Smooth muscle cell (in vitro differentiated cells): ENCODE measurements around the gene MAP3K4. TPM values are rescaled to one million over a fixed set of nuclear protein-coding genes. Genes with fewer than 3 reads are reported as not detected.

Experiments used
- DNase-seq: peaks from one replicate; lab custom pipeline; 2025; ENCODE audit not compliant: unreplicated experiment; lab: John Stamatoyannopoulos, UW
- H2AFZ ChIP-seq: fragments of 200-600 bp; sonication (generic); 2 replicates; pipeline ENCODE4 v1.6.0; 2016; ENCODE audit warnings: antibody characterized with exemption, low read depth, mild to moderate bottlenecking
- H3F3A ChIP-seq: fragments of 200-600 bp; sonication (generic); 2 replicates; pipeline ENCODE4 v1.6.0; 2017; ENCODE audit warnings: antibody characterized with exemption, low read depth
- H3K27ac ChIP-seq: fragments of 200-600 bp; sonication (generic); 2 replicates; pipeline ENCODE4 v1.5.1; 2016; ENCODE audit warnings: low read depth, mild to moderate bottlenecking
- H3K27me3 ChIP-seq: fragments of 200-600 bp; sonication (generic); 2 replicates; pipeline ENCODE4 v1.6.1; 2016; ENCODE audit warnings: low read depth, mild to moderate bottlenecking
- H3K36me3 ChIP-seq: fragments of 200-600 bp; sonication (generic); 2 replicates; pipeline ENCODE4 v1.5.1; 2016; ENCODE audit warnings: low read depth
- H3K4me1 ChIP-seq: fragments of 200-600 bp; sonication (generic); 2 replicates; pipeline ENCODE4 v1.5.1; 2016; ENCODE audit warnings: low read depth
- H3K4me2 ChIP-seq: fragments of 200-600 bp; sonication (generic); 2 replicates; pipeline ENCODE4 v1.6.0; 2016; ENCODE audit warnings: mild to moderate bottlenecking
- H3K4me3 ChIP-seq: fragments of 200-600 bp; sonication (generic); 2 replicates; pipeline ENCODE4 v1.5.1; 2016; ENCODE audit warnings: mild to moderate bottlenecking
- H3K79me2 ChIP-seq: fragments of 200-600 bp; sonication (generic); 2 replicates; pipeline ENCODE4 v1.6.0; 2016; ENCODE audit warnings: low read depth, mild to moderate bottlenecking
- H3K9ac ChIP-seq: fragments of 200-600 bp; sonication (generic); 2 replicates; pipeline ENCODE4 v1.6.0; 2016; ENCODE audit warnings: low read depth
- H3K9me3 ChIP-seq: fragments of 200-600 bp; sonication (generic); replicated peaks from 2 replicates; pipeline ENCODE4 v1.5.1; 2016; ENCODE audit warnings: low read depth
- H4K20me1 ChIP-seq: fragments of 200-600 bp; sonication (generic); 2 replicates; pipeline ENCODE4 v1.6.0; 2016; ENCODE audit warnings: low read depth
- WGBS: methylation state at CpG from one replicate; pipeline ENCODE4 v1.1.7; 2016; ENCODE audit warnings: low lambda C conversion rate; 5-methylcytosine and 5-hydroxymethylcytosine counted together
- polyA plus RNA-seq: library from polyadenylated mRNA; unstranded; fragments of >200 nt; fragmentation: Nextera tagmentation; extraction: Ambion mirVana; gene quantifications from 2 replicates; pipeline ENCODE4 v1.2.1, GENCODE V29; 2016
- total RNA-seq: library from RNA; depleted of rRNA; stranded (reverse); fragments of >200 nt; gene quantifications from 2 replicates; pipeline ENCODE4 v1.2.3, GENCODE V29; 2014
- TF ChIP-seq, protein P1 (sequence below): fragments of 200-600 bp; sonication (generic); IDR thresholded peaks from 2 replicates; pipeline ENCODE4 v1.5.1; 2017; ENCODE audit warnings: borderline replicate concordance, mild to moderate bottlenecking, antibody characterized with exemption; ENCODE audit not compliant: insufficient read depth, poor library complexity, severe bottlenecking

MAP3K4 gene
- total and polyA plus RNA-seq, 2 experiments from 2014 or later: 14.3 to 29.5 TPM

DNA sequence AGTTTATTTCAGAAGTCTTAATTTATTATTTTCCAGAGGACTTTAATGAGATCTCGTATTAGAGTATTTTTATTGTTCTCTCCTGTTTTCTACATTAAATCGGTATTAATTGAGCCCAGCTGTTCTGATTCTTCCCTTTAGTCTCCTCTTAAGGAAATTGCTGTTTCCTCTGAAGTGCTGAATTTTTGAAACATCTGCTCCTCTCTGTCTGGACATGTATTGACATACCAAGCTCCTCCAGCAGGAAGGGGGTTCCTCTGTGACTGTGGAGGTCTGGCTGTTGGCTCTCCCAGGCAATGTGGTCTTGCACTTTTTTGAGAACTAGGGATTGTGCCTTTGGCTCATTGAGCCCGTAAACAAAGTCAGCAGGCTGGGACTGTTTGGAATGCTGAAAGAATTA, 74.9 kb downstream of the MAP3K4 start:
- peaks cover 44% of the 10 kb centered on the region for H4K20me1 ChIP-seq
- peaks cover 35% of the 10 kb centered on the region for H3K79me2 ChIP-seq
- no peak overlapping the region for H3K4me2 ChIP-seq
- no peak overlapping the region for H3K4me3 ChIP-seq
- 95% methylated on average over 3 of the region's 3 CpGs for WGBS
- no peak overlapping the region for H3K9ac ChIP-seq
- H3K4me1 ChIP-seq: no peaks in the 10 kb centered on the region
- no peaks in the 10 kb centered on the region for H3F3A ChIP-seq
- no peaks in the 10 kb centered on the region for H3K9me3 ChIP-seq
- H3K27me3 ChIP-seq: no peaks in the 10 kb centered on the region
- peaks cover 10% of the 10 kb centered on the region for H3K36me3 ChIP-seq
- H3K27ac ChIP-seq: no peak overlapping the region
- H2AFZ ChIP-seq: no peak overlapping the region
- DNase-seq: no peak
- TF ChIP-seq, protein P1, sequence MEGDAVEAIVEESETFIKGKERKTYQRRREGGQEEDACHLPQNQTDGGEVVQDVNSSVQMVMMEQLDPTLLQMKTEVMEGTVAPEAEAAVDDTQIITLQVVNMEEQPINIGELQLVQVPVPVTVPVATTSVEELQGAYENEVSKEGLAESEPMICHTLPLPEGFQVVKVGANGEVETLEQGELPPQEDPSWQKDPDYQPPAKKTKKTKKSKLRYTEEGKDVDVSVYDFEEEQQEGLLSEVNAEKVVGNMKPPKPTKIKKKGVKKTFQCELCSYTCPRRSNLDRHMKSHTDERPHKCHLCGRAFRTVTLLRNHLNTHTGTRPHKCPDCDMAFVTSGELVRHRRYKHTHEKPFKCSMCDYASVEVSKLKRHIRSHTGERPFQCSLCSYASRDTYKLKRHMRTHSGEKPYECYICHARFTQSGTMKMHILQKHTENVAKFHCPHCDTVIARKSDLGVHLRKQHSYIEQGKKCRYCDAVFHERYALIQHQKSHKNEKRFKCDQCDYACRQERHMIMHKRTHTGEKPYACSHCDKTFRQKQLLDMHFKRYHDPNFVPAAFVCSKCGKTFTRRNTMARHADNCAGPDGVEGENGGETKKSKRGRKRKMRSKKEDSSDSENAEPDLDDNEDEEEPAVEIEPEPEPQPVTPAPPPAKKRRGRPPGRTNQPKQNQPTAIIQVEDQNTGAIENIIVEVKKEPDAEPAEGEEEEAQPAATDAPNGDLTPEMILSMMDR: no peak

DNA sequence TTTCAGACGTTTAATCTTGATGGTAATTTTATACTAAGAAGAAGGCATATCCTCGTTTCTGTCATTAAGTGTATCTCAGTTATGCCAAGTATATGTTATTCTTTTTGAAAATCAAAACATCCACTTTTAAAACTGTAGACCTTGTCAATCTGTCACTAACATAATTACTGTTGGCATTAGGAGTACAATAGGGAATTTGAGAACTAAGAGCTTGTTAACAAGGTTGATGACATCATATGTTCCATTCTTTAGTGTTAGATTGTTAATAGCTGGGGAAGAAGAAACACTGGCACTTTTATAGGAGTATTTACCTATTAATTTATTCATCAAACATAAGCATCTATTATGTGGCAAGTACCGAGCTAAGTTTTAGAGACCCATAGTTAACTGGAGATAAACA, 76.2 kb downstream of the MAP3K4 start:
- Histone ChIP-seq H3K27me3 (no peaks in the 10 kb centered on the region), H3K4me1 (no peaks in the 10 kb centered on the region), H3K27ac (no peak overlapping the region), H3K36me3 (peaks cover 9% of the 10 kb centered on the region), H4K20me1 (peaks cover 43% of the 10 kb centered on the region), H3K9me3 (no peaks in the 10 kb centered on the region), H3F3A (no peaks in the 10 kb centered on the region), H3K4me3 (no peak overlapping the region), H3K79me2 (peaks cover 25% of the 10 kb centered on the region), H3K4me2 (no peak overlapping the region), H3K9ac (no peak overlapping the region), H2AFZ (no peak overlapping the region)
- TF ChIP-seq, protein P1: no peak
- no peak for DNase-seq
- 73% methylated on average over 3 of the region's 3 CpGs for WGBS

GRCh38 chr6:161068321-161068741, 76.8 kb downstream of the MAP3K4 start:
- H4K20me1 ChIP-seq: peaks cover 42% of the 10 kb centered on the region
- H3K4me2 ChIP-seq: no peak overlapping the region
- no peak overlapping the region for H2AFZ ChIP-seq
- no peaks in the 10 kb centered on the region for H3K9me3 ChIP-seq
- H3K27me3 ChIP-seq: no peaks in the 10 kb centered on the region
- TF ChIP-seq, protein P1: no peak
- no peak for DNase-seq
- no peak overlapping the region for H3K4me3 ChIP-seq
- H3K27ac ChIP-seq: no peak overlapping the region
- WGBS: 36% methylated on average over 3 of the region's 3 CpGs
- no peak overlapping the region for H3K9ac ChIP-seq
- no peaks in the 10 kb centered on the region for H3K4me1 ChIP-seq
- peaks cover 9% of the 10 kb centered on the region for H3K36me3 ChIP-seq
- peaks cover 22% of the 10 kb centered on the region for H3K79me2 ChIP-seq
- H3F3A ChIP-seq: no peaks in the 10 kb centered on the region

DNA sequence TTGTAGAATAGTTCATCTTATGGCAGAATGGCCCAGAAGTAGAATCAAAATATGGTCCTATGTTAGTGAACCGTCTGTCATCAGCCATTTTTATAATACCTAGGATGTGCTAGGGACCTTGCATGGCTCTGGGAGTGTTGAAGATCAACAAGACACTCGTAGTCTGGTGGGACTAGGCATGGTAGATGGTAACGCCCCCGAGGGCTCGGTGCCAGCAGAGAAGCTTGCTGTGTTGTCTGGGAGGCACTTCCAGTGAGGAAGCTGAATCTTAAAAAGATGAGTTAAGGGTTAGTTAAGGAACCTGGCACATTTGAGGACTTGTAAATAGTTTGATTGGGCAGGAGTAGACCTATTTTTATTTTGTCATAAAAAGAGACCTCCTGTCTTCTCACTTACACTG, 82.4 kb downstream of the MAP3K4 start:
- Histone ChIP-seq H3K9ac (no peak overlapping the region), H4K20me1 (no peaks in the 10 kb centered on the region), H3K27ac (no peak overlapping the region), H3K4me1 (no peaks in the 10 kb centered on the region), H3F3A (no peaks in the 10 kb centered on the region), H3K36me3 (peaks cover 9% of the 10 kb centered on the region), H3K9me3 (no peaks in the 10 kb centered on the region), H3K4me3 (no peak overlapping the region), H3K79me2 (no peaks in the 10 kb centered on the region), H3K4me2 (no peak overlapping the region), H3K27me3 (no peaks in the 10 kb centered on the region), H2AFZ (no peak overlapping the region)
- no peak for DNase-seq
- TF ChIP-seq, protein P1: no peak
- 90% methylated on average over 5 of the region's 5 CpGs for WGBS
